Hindlimb muscle (tissue), 1 donor: ENCODE measurements around the gene DDI1. TPM values are rescaled to one million over a fixed set of nuclear protein-coding genes. Genes with fewer than 3 reads are reported as not detected.

Experiments
- DNase-seq: peaks from one replicate; pipeline ENCODE4 v3.0.0-alpha.2; 2013
- polyA plus RNA-seq: library from polyadenylated mRNA; unstranded; fragments of 120-200 nt; gene quantifications from one replicate; pipeline ENCODE4 v1.2.1, GENCODE V29; 2013; ENCODE audit not compliant: insufficient read length

The DDI1 gene
- polyA plus RNA-seq, 1 donor, result not detected

DNA sequence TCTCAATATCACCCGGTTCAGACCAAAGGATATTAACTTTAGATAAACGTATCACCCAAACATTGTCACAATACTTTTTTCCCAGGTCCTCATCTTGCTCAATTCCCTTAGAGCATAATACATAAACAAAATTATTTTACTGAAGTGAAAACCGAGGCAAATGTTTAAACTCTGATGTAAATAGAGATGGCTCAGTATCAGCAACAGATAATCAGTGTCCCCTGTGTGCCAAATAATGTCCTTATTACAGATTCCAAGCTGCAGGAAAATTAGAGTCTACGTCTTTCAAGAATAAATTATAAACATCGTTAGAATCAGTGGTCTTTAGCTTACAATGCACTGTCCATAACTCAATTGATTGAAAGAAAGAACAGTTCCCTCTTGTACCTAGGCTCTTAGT, 50.2 kb downstream of the DDI1 start:
- DNase-seq, result no peak

Other genes with a start within 250 kb of the DDI1 start
- gene PDGFD, start 127.5 kb downstream of the DDI1 start, polyA plus RNA-seq, result 19.1 TPM